ENCODE measurements around the gene RAG1.

The RAG1 gene

DNA sequence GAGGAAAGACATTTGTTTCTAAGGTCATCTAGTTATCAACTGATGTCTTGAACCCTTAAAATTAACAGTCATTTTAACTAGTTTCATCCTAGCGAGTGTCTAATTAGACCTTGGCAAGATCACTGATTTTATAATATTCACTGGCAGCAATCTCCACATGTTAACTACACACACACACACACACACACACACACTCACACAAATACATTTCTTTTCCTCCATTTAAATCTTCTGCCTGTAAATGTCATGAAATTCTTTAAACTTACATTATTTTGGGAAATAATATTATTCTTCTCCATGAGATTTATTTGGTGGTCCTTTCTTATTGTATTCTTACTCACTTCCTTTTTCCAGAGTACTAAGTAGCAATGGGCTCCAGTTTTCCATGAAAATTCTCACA, 23.6 kb downstream of the RAG1 start:
- DNase-seq: no peak

DNA sequence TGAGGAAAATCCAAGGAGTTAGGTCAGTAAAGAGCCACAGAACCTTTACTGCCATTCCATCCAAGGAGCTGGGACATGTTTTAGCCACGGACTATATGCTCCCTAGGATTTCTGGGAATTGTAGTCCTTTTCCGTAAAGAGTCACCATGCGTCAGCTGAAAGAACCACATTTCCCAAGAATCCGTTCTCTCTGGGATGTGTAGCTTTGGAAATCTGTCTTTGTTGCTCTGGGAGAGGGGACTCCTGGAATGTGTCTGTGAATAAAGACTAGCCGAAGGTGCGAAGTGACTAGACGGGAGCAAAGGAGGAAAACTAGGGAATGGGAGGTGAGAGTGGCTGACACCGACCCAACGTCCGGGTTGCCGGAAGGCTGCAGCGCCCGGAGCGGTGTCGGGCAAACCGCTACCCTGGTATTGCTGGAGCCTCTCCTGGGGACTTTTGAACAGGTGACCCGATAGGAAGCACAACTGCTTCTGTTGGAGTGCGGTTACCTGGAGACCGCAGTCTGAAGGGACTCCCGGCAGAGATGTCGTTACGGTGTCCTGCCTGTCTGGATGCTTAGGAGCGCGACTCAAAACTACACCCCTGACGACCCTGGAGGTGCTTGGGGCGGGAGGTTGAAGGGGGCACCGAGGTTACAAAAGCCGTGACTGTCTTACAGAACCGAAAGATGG, 26.6 kb downstream of the RAG1 start, which contains the start of gene IFTAP:
Gene IFTAP, plus strand, starts transcription at position 187 of the 674 bp plus-strand sequence. CDS start 15,602 bp downstream, outside the sequence.
- DNase-seq: no peak

DNA sequence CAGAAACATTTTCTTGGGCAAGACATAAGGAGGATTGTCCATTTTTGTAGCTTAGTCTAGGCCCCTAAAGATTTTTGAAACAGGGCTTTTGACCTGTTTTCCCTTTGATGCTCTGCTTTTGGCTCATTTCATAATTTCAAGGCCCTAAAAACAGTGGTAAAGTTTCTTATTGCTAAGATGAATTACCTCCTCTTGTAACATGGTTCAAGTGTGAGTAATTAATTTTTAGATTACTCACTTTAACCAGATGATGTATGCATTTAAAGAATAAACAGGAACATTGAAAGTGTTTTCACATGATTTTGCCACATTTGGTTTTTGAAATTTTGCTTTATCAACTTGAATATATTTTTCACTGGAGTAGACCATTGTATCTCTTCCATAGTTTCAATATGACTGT, 29.1 kb downstream of the RAG1 start:
- no peak for DNase-seq

GRCh38 chr11:36598051-36598450, 30.2 kb downstream of the RAG1 start, which contains the start of gene RAG2:
TSS of gene RAG2 (minus strand) at chr11:36598236. CDS start at chr11:36594168, 4,068 bp downstream.
- no peak for DNase-seq

DNA sequence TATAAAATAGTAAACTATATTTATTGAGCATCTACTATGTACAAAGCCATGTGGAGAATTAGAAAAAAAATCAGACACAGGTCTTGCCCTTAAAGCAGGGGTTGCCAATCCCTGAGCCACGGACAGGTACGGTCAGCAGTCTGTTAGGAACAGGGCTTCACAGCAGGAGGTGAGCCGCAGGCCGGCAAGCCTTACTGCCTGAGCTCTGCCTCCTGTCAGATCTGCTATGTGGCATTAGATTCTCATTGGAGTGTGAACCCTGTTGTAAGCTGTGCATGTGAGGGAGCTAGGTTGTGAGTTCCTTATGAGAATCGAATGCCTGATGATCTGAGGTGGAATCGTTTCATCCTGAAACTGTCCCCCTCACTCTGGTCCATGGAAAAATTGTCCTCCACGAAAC, 32.4 kb downstream of the RAG1 start:
- DNase-seq: no peak

DNA sequence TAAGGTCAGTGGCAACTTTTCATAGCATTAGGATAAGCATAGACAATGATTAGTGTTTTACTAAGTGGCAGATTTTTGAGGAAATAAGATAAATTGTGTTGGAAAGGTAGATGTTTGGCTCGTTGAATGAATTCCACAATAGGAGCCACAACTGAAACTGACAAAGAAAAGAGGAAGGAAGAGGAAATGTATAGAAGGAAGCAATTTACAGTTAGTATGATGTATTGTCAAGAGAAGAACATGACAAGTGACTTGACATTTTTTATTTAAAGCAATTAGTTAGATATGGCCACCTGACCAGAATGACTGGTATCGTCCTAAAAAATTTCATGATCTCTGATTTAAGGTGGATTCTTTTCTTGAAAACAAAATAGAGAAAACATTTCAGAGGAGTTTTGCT, 33.3 kb downstream of the RAG1 start:
- no peak for DNase-seq

GRCh38 chr11:36602135-36602534, 34.3 kb downstream of the RAG1 start:
- no peak for DNase-seq

DNA sequence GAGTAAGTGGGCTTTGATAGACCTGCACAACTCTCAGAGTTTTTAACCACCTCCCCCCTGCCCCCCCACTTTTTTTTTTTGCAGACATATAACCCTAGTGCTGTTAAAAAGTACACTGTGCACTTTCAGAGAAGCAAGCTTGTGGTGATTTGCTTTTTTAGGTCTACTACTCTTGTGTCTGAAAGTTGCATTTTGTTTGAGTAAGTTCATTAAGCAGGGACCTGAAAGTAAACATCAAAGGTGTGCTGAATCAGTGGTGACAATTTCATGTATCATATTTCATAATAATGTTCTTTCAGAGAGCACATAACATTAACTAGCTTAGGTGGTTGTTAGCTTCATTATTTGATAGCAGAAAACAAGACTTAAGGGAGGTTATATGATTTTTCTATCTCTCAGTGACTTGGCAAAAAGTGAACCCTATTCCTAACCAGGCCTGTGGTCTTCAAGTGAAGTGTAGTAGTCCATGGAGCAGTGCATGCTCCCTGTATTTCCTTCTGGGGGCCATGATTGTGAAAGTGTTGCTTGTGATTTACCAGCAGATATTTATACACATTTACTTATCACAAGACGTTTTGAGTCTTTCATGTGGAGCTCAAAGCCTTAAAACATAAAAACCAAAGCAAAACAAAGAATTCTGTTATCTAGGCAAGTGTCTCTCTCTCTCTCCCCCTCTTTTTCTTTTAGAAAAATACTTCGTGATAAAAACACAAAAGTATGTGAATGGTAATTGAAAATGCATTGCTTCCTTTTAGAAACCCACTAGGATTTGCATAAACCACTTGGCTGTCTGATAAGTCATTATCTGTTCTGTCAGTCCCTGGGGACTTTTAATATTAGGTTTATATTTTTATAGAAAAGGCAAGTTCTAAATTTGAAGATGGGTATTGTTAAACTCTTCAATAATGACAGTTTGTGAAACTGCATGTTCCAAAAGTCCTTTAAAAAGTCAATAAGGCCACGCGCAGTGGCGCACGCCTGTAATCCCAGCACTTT, 37.7 kb downstream of the RAG1 start:
- no peak for DNase-seq

- DNase-seq: no peak
Observed at GRCh38 chr11:36608491-36609199, 40.8 kb downstream of the RAG1 start.

GRCh38 chr11:36609383-36609782, 41.6 kb downstream of the RAG1 start:
- no peak for DNase-seq

DNA sequence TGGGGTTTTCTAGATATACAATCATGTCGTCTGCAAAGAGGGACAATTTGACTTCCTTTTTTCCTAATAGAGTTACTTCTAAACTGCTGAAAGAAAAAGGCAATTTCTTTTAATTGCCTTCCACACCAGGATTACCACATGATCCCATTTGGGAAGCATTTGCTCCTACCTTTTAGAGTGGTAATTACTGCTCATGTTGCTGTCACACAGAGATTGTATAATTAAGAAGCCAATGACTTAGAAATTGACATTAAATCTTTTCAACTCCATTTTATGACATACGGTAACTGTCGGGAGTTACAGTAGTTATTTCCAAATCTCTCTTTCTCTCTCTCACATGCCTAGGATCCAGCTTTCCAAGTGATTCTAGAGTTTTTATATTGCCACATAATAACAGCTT, 48.0 kb downstream of the RAG1 start:
- no peak for DNase-seq

DNA sequence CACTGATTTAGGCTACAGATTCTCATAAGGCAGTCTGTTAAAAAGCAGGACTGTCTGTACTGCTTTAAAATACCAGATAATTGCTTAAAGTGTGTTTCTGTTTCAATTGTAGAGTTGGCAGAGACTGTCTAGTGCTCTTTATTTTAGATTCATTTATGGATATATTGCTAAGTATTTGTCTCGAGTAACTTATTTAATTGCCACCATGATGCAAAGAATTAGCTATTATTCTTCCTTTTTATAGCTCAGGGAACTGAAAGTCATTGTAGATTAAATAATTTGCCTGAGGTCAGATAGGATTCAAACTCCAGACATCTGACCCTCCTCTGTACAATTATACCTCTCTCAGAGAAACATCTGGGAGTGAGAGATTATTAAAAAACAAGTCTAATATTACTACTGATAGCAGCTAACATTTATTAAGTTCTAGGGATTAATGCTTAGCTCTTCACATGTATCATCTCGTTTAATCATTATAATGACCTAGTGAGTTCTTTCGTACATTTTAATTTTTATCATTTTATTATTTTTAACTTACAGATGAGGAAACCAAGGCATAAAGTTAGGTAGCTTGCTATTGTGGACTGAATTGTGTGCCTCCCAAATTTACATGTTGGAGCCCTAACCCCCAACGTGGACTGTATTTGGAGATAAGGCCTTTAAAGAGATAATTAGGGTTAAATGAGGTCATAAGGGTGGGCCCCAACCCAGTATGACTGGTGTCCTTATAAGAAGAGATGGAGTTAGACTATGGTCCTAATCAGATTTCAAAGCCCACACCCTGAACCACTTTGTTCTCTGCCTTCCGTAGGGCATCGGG, 49.9 kb downstream of the RAG1 start:
- DNase-seq: no peak

DNA sequence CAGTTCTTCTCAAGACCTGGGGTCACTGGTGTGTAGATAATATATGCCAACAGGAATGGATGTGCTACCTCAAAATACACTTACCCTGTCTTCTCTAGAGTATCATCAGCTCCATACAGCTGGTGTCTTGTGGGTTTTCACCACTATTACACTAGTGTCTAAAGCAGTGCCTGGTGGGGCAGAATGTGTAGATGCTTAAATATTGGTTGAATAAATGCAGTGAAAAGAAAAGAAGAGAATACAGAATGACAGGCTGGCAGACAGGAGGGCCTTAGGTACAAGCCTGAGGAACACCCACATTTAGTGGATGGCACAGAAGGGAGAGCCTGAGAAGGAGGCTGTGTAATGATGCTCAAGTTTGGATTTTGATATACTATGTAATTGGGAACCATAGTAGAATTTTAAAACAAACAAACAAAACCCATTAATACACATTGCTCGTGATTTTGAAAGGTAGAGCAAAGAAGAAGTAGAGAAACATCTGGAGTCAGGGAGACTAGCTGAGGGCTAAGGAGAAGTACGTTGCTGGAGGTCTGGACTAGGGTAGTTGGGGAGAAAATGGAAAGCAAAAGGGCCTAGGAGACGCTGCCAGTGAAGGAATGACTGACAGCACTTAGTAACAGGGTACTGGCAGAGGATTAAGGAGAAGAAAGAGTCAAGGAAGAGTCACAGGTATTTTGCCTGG, 50.7 kb downstream of the RAG1 start:
- DNase-seq: no peak

GRCh38 chr11:36619502-36619901, 51.7 kb downstream of the RAG1 start:
- DNase-seq: no peak

DNA sequence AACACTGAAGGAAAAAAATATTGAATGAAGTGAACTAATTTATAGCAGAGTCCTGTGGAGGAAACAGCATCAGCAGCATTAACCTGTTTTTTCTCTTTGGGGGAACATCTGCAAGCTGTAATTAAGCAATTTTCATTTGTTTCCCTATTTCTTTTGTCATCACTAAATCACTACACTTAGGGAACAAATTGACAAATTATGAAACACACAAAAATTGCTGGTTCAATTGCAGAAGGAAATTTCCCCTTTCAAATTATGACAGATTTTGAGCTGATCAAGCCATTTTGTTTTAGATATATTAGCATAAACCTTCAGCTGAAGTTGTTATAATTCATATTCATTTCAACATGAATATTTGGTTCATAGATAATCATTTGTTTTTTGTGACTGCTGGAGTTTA, 52.4 kb downstream of the RAG1 start:
- no peak for DNase-seq

- DNase-seq: no peak
Observed at GRCh38 chr11:36622431-36623136, 54.8 kb downstream of the RAG1 start.

GRCh38 chr11:36623494-36623893, 55.7 kb downstream of the RAG1 start:
- no peak for DNase-seq

DNA sequence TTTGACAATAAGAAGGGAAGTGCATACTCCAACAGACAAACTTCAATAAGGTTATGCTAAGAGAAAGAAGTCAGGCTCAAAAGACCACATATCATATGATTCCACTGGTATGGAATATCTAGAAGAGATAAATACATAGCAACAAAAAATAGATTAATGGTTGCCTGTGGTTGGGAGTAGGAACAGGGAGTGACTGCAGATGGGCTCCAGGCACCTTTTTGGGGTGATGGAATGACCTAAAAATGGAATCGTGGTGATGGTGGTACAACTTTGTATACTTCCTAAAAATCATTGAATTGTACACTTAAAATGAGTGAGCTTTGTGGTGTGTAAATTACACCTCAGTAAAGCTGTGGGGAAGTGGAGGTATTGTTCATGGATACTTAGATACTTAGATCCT, 59.2 kb downstream of the RAG1 start:
- DNase-seq: no peak

- DNase-seq: no peak
Observed at GRCh38 chr11:36627471-36627870, 59.7 kb downstream of the RAG1 start.

DNA sequence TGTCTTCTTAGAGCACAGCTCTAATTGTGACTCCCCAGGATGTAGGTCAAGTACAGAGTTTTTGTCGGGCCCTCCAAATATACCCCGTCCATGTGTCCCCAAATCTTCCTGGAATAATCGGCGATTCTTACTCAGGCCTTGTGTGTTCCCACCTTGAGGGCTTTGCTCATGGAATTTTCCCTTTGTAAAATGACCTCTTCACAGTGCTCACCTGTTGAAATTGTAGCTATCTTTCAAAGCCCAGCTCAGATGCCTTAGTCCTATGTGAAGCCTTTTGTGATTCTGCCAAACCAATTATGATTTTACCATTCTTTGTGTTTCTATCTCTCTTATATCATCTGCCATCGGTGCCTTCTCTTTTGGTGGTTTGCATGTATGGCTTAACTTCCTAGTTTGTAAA, 60.3 kb downstream of the RAG1 start:
- no peak for DNase-seq

GRCh38 chr11:36628765-36629244, 61.0 kb downstream of the RAG1 start:
- no peak for DNase-seq

Data from activated effector memory CD4-positive, alpha-beta T cell treated with Interleukin-2 at 50 U/mL for 16 hours (primary cell).